HS-5 (cell line): ENCODE data around the gene HOOK1.
A peak's percentile ranks its signal among the peaks of the same experiment; 100 is the strongest.

ENCODE experiments used
- DNase-seq: peaks from one replicate; pipeline ENCODE4 v3.0.0-alpha.2; 2012; ENCODE audit warnings: low read depth

The HOOK1 gene

GRCh38 chr1:59814901-59815825, at the start of gene HOOK1:
TSS of gene HOOK1 (plus strand) at chr1:59814949. CDS start at chr1:59815118, 169 bp downstream.
- DNase-seq, result no peak

GRCh38 chr1:59765011-59765730, 49.6 kb upstream of the HOOK1 start:
- DNase-seq, result no peak

- DNase-seq, result no peak
Measured at GRCh38 chr1:59766227-59766855, 48.4 kb upstream of the HOOK1 start.

- DNase-seq, result no peak
Measured at GRCh38 chr1:59767119-59767518, 47.6 kb upstream of the HOOK1 start.

GRCh38 chr1:59768792-59769735, 45.7 kb upstream of the HOOK1 start:
- no peak for DNase-seq

- DNase-seq, result no peak
Measured at GRCh38 chr1:59769736-59770095, 45.0 kb upstream of the HOOK1 start.

- DNase-seq, result no peak
Measured at GRCh38 chr1:59771361-59771760, 43.4 kb upstream of the HOOK1 start.

GRCh38 chr1:59775480-59775879, 39.3 kb upstream of the HOOK1 start:
- DNase-seq, result no peak

GRCh38 chr1:59776960-59777852, 37.5 kb upstream of the HOOK1 start:
- peak; percentile 29 for DNase-seq

GRCh38 chr1:59779949-59780348, 34.8 kb upstream of the HOOK1 start:
- no peak for DNase-seq

- DNase-seq, result no peak
Measured at GRCh38 chr1:59788825-59789224, 25.9 kb upstream of the HOOK1 start.

GRCh38 chr1:59798600-59798999, 16.1 kb upstream of the HOOK1 start:
- DNase-seq, result no peak

- no peak for DNase-seq
Measured at GRCh38 chr1:59803458-59804038, 11.2 kb upstream of the HOOK1 start.

- DNase-seq, result no peak
Measured at GRCh38 chr1:59804301-59804700, 10.4 kb upstream of the HOOK1 start.

GRCh38 chr1:59805554-59805953, 9.2 kb upstream of the HOOK1 start:
- DNase-seq, result no peak

- DNase-seq, result no peak
Measured at GRCh38 chr1:59814180-59814900, 409 bp upstream of the HOOK1 start.

GRCh38 chr1:59815892-59816291, 1.1 kb downstream of the HOOK1 start:
- no peak for DNase-seq

- no peak for DNase-seq
Measured at GRCh38 chr1:59816318-59816878, 1.6 kb downstream of the HOOK1 start.
